ENCODE data around the gene ARHGEF28. TPM values are rescaled to one million over a fixed set of nuclear protein-coding genes. Genes with fewer than 3 reads are reported as not detected.

The ARHGEF28 gene
- polyA plus RNA-seq, 4 donors, result 44.1 to 53.1 (median 50.1) TPM

GRCh38 chr5:73648515-73648914, 22.5 kb downstream of the ARHGEF28 start:
- DNase-seq (ENCODE audit: low read depth in 4 of 4, low spot score in 3 of 4), result no peak

GRCh38 chr5:73649926-73650325, 23.9 kb downstream of the ARHGEF28 start:
- DNase-seq (ENCODE audit: low read depth in 4 of 4, low spot score in 3 of 4), result no peak

GRCh38 chr5:73652391-73652790, 26.4 kb downstream of the ARHGEF28 start:
- no peak for DNase-seq (ENCODE audit: low read depth in 4 of 4, low spot score in 3 of 4)

GRCh38 chr5:73654171-73654811, 28.3 kb downstream of the ARHGEF28 start:
- no peak for DNase-seq (ENCODE audit: low read depth in 4 of 4, low spot score in 3 of 4)

GRCh38 chr5:73654819-73655318, 28.9 kb downstream of the ARHGEF28 start:
- DNase-seq (ENCODE audit: low read depth in 4 of 4, low spot score in 3 of 4), result no peak

GRCh38 chr5:73655521-73656160, 29.6 kb downstream of the ARHGEF28 start:
- DNase-seq (ENCODE audit: low read depth in 4 of 4, low spot score in 3 of 4), result no peak

- no peak for DNase-seq (ENCODE audit: low read depth in 4 of 4, low spot score in 3 of 4)
These were observed 35.8 kb downstream of the ARHGEF28 start for GRCh38 chr5:73661753-73662152.

GRCh38 chr5:73663161-73663859, 37.3 kb downstream of the ARHGEF28 start:
- no peak for DNase-seq (ENCODE audit: low read depth in 4 of 4, low spot score in 3 of 4)

- peak in 1 of 4 donors; percentile 14 for DNase-seq (ENCODE audit: low read depth in 4 of 4, low spot score in 3 of 4)
These were observed 37.9 kb downstream of the ARHGEF28 start for GRCh38 chr5:73663860-73664240.

GRCh38 chr5:73664796-73665195, 38.8 kb downstream of the ARHGEF28 start:
- no peak for DNase-seq (ENCODE audit: low read depth in 4 of 4, low spot score in 3 of 4)

GRCh38 chr5:73666891-73667290, 40.9 kb downstream of the ARHGEF28 start:
- DNase-seq (ENCODE audit: low read depth in 4 of 4, low spot score in 3 of 4), result no peak

- no peak for DNase-seq (ENCODE audit: low read depth in 4 of 4, low spot score in 3 of 4)
These were observed 42.0 kb downstream of the ARHGEF28 start for GRCh38 chr5:73668017-73668416.

- DNase-seq (ENCODE audit: low read depth in 4 of 4, low spot score in 3 of 4), result no peak
These were observed 42.6 kb downstream of the ARHGEF28 start for GRCh38 chr5:73668486-73669111.

GRCh38 chr5:73670731-73671130, 44.7 kb downstream of the ARHGEF28 start:
- no peak for DNase-seq (ENCODE audit: low read depth in 4 of 4, low spot score in 3 of 4)

- no peak for DNase-seq (ENCODE audit: low read depth in 4 of 4, low spot score in 3 of 4)
These were observed 46.1 kb downstream of the ARHGEF28 start for GRCh38 chr5:73672132-73672531.

- no peak for DNase-seq (ENCODE audit: low read depth in 4 of 4, low spot score in 3 of 4)
These were observed 47.2 kb downstream of the ARHGEF28 start for GRCh38 chr5:73673161-73673591.

- DNase-seq (ENCODE audit: low read depth in 4 of 4, low spot score in 3 of 4), result no peak
These were observed 48.6 kb downstream of the ARHGEF28 start for GRCh38 chr5:73674669-73675004.

- no peak for DNase-seq (ENCODE audit: low read depth in 4 of 4, low spot score in 3 of 4)
These were observed 52.3 kb downstream of the ARHGEF28 start for GRCh38 chr5:73678322-73678740.

- no peak for DNase-seq (ENCODE audit: low read depth in 4 of 4, low spot score in 3 of 4)
These were observed 52.8 kb downstream of the ARHGEF28 start for GRCh38 chr5:73678807-73679206.

- no peak for DNase-seq (ENCODE audit: low read depth in 4 of 4, low spot score in 3 of 4)
These were observed 56.2 kb downstream of the ARHGEF28 start for GRCh38 chr5:73682176-73682575.

GRCh38 chr5:73684691-73685090, 58.7 kb downstream of the ARHGEF28 start:
- no peak for DNase-seq (ENCODE audit: low read depth in 4 of 4, low spot score in 3 of 4)

Data from right renal pelvis (tissue), 4 donors.